Activated CD8-positive, alpha-beta memory T cell treated with anti-CD3 and anti-CD28 coated beads for 48 hours (primary cell): Measurements from ENCODE around the gene KCND3.
A peak's percentile ranks its signal among the peaks of the same experiment; 100 is the strongest.

Source experiments
- DNase-seq, 3 experiments: peaks; one replicate each; pipeline ENCODE4 v3.0.0-alpha.2; 2020; ENCODE audit warnings: low read depth in 2 of 3, low spot score in 2 of 3

KCND3 gene

GRCh38 chr1:111784273-111784901, 205.1 kb downstream of the KCND3 start:
- DNase-seq, result no peak

GRCh38 chr1:111779546-111779945, 209.9 kb downstream of the KCND3 start:
- no peak for DNase-seq

GRCh38 chr1:111778541-111779051, 210.9 kb downstream of the KCND3 start:
- no peak for DNase-seq

- DNase-seq, result no peak
Measured at GRCh38 chr1:111778066-111778465, 211.4 kb downstream of the KCND3 start.

DNA sequence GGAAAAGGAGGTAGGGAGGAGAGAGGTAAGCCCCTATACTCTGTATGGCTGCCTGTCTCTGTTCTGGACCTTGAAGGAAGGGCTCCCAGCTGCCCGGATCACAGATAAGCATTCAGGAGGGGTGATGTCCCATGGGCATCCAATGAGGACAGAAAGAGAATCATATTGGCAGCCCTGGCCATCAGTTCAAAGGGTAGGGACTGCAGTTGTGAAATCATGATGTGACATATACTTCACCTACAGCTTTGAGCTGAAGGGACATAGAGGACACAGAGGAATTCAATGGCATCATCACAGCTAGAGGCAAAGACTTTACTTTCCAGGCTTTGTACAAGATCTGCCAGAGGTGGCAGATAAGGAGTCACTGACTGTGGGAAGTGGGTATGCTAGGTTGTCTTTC, 212.2 kb downstream of the KCND3 start:
- no peak for DNase-seq

GRCh38 chr1:111776861-111777260, 212.6 kb downstream of the KCND3 start:
- DNase-seq, result no peak

DNA sequence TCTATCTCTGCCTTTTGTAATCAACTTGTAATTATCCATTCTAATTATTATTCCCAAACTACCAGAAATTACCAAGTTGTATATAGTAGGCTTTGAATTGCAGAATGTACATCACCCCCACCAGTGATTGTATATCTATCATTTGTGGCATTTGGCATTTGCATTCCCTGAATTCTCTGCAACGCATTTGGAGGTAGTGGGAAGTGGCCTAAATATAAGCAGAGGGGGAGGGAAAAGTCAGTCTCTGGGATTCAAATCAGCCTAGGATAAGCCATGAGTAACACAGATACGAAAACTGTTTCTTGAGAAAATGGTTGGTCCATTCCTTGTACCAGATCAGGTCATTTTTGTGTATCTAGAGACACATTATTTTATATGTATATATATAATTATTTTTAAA, 213.1 kb downstream of the KCND3 start:
- no peak for DNase-seq

DNA sequence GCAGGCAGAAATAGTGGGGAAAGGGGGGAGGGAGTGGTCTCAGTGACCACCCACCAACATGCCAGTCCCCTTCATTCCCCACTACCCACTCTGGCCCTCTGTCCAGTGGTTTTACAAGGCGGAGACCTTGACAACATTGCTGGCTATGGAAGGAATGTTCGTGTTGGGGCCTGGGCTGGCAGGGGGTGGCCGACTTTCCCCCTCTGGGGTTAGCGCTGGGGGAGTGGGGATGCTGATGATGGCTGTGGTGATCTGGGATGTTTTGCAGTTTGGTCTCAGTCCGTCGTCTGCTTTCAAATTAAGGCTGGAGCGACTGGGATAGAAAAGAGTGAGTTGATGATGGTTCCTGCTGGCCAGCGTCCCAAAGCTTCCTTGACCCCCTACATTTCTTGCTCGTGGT, 213.5 kb downstream of the KCND3 start:
- no peak for DNase-seq

GRCh38 chr1:111770916-111771315, 218.6 kb downstream of the KCND3 start:
- DNase-seq, result no peak

DNA sequence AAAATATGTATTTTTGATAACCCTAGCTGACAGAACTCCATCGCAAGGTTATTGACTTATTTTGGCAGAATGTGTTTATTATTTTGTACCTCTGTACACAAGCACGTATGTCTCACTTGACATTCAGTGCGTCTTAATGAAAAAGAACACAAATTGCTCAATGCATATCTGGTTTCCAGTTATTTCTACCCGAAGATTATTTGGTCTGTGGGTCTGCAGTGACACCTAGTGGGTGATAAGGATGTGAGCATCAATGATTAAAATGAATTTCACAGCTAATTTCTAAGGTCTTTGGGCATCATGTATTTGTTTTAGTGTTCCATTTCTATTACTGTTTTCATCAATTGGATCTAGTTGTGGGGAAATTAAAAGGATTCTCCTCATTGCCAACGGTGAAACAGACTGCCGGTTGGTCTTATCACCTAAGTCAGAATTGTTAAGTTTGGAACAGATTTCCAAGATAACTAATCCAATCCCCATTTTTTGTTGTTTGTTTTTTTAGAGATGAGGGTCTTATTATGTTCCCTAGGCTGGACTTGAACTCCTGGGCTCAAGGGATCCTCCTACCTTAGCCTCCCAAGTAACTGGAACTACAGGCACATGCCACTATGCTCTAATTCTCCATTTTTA, 219.8 kb downstream of the KCND3 start:
- no peak for DNase-seq

GRCh38 chr1:111768625-111769024, 220.8 kb downstream of the KCND3 start:
- no peak for DNase-seq

- DNase-seq, result no peak
Measured at GRCh38 chr1:111768023-111768422, 221.4 kb downstream of the KCND3 start.

- no peak for DNase-seq
Measured at GRCh38 chr1:111762332-111762731, 227.1 kb downstream of the KCND3 start.

- DNase-seq, result no peak
Measured at GRCh38 chr1:111761717-111762116, 227.8 kb downstream of the KCND3 start.

- no peak for DNase-seq
Measured at GRCh38 chr1:111758373-111758772, 231.1 kb downstream of the KCND3 start.

DNA sequence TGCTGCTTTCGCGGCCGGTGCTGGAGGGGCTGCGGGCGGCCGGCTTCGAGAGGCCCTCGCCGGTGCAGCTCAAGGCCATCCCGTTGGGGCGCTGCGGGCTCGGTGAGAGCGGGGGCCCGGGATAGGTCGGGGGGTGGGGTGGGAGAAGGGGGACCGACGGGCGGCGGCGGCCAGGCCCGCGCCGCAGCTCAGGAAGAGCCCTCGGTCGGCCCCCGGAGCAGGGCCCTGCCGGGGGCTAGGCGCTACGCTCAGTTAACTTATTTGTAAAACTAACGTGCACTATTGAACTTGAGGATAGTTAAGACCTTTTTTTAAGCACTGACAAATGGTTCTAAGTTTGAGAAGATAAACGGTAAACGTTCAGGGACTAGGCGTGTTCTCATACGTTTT, 233.3 kb downstream of the KCND3 start:
- no peak for DNase-seq

DNA sequence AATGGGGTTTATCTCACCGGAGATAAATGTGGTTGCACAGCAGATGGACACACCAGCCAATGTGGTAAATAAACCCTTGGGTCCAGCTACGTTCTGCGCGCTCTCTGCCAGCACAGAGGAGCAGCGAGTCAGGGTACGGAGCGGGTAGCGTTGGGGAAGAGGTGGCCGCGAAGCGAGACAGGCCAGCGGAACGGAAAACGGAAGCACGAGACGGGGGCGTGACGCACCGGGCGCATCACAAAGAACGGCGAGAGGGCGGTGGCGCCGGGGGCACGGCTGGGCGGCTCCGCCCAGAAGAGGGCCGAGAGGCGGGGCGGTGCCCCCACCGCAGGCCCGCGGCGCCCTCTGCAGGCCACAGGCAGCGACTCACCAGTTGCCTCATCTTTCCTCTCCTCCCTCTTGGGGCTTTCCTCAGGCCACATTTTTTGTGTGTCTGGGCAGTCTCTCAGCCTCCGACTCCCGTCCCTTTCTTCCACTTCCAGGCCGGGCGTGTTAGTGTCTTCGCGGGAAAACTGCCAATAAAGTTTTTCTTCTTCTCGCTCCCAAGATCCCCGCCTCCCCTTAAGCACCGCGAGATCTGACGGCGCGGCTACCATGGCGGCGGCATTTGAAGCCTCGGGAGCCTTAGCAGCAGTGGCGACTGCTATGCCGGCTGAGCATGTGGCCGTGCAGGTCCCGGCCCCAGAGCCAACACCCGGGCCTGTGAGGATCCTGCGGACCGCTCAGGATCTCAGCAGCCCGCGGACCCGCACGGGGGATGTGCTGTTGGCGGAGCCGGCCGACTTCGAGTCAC, 233.9 kb downstream of the KCND3 start, which contains the start of gene DDX20:
TSS of gene DDX20 (plus strand) at position 571 of the 793 bp plus-strand sequence. CDS start at position 595, 24 bp downstream.
- DNase-seq, result peak; percentile 78 to 93 (median 82)

DNA sequence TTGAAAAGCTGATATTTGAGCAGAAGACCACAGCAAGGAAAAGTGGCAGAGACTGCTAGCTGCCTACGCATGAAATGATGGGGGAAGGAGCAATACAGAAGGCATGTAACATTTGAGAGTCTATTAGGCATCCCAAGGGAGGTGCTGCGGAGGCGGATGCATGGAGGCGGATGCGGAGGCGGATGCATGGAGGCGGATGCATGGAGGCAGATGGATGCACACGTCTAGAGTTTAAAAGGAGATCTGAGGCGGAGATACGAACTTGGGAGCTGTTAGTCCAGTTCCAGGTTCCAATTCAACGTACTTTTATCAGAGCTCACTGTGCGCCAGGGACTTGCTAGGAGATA, 234.5 kb downstream of the KCND3 start:
- no peak for DNase-seq

GRCh38 chr1:111751906-111752575, 237.4 kb downstream of the KCND3 start:
- DNase-seq, result no peak

GRCh38 chr1:111750856-111751255, 238.6 kb downstream of the KCND3 start:
- no peak for DNase-seq

- DNase-seq, result no peak
Measured at GRCh38 chr1:111749628-111750027, 239.8 kb downstream of the KCND3 start.

- DNase-seq, result no peak
Measured at GRCh38 chr1:111747947-111748346, 241.5 kb downstream of the KCND3 start.
